Metanephros (tissue), 1 donor: ENCODE data around the gene ZFP36L2. TPM values are rescaled to one million over a fixed set of nuclear protein-coding genes. Genes with fewer than 3 reads are reported as not detected.

Source experiments
- total RNA-seq: library from RNA; depleted of rRNA; stranded (reverse); fragments of >200 nt; gene quantifications from one replicate; pipeline ENCODE4 v1.2.3, GENCODE V29; 2014

ZFP36L2 gene
- 88.2 TPM for total RNA-seq

GRCh38 chr2:43226558-43226954 lies at the start of gene ZFP36L2:
Gene ZFP36L2, minus strand, starts transcription at chr2:43226606. Its CDS starts 291 bp downstream, at chr2:43226315.

